Measurements from ENCODE around the gene DCAF8. TPM values are rescaled to one million over a fixed set of nuclear protein-coding genes. Genes with fewer than 3 reads are reported as not detected.

DCAF8 gene
- total and polyA plus RNA-seq, 3 donors from 2014 or later, result 127 to 240 (median 233) TPM

DNA sequence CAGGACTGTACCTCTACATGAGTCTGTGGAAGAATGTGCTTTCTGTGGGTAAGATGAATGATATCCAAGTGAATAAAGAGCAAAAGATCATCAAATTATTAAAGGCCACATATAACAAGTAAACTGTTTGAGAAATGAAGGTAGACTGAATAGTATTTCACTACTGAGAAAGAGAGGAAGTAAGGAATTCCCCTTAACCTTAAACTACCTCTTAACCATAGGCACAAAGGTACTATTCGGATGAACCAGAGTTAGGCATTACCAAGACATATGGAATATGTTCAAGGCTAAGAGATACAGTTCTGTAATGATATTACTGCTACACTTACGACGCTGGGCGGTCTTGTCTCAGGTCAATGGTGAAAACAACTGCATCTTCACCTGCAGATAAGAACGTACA, 25.5 kb downstream of the DCAF8 start:
- Histone ChIP-seq H3K27me3 (no peaks in the 10 kb centered on the region), H3K4me3 (no peak overlapping the region), H3K36me3 (ENCODE audit: low read depth, missing control alignments) (no peaks in the 10 kb centered on the region), H3K27ac (no peak overlapping the region), H3K4me1 (no peaks in the 10 kb centered on the region), H3K9me3 (no peaks in the 10 kb centered on the region)
- DNase-seq, result no peak
- 81 to 89% methylated on average over 5 of the region's 5 CpGs for WGBS, 2 donors
- intact Hi-C loops (cut with DNase I; ENCODE audit: low total_unique reads), result no loop called here
- TF ChIP-seq, protein P1, sequence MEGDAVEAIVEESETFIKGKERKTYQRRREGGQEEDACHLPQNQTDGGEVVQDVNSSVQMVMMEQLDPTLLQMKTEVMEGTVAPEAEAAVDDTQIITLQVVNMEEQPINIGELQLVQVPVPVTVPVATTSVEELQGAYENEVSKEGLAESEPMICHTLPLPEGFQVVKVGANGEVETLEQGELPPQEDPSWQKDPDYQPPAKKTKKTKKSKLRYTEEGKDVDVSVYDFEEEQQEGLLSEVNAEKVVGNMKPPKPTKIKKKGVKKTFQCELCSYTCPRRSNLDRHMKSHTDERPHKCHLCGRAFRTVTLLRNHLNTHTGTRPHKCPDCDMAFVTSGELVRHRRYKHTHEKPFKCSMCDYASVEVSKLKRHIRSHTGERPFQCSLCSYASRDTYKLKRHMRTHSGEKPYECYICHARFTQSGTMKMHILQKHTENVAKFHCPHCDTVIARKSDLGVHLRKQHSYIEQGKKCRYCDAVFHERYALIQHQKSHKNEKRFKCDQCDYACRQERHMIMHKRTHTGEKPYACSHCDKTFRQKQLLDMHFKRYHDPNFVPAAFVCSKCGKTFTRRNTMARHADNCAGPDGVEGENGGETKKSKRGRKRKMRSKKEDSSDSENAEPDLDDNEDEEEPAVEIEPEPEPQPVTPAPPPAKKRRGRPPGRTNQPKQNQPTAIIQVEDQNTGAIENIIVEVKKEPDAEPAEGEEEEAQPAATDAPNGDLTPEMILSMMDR (IDR thresholded peaks at IDR 0.05), result no peak
- TF ChIP-seq POLR2A (IDR thresholded peaks at IDR 0.05), result no peak

DNA sequence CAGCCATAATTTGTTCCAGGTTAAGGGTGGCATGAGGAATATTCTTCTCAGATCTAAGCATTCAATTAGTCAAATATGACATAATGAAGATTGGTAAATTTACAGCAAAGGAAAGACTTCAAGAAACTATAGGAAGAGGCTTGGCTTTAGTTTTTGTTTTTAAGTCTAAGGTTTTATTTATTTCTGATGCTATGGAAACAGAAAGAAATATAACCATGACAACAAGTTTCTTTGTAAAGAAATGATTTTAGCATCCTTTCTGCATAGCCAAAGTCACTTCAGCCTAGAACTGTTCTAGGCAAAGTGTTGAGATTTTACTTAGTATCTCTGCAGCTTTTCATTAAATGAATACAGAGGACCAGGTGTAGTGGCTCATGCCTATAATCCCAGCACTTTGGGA, 29.4 kb downstream of the DCAF8 start:
- H3K9me3 ChIP-seq, result no peaks in the 10 kb centered on the region
- no peaks in the 10 kb centered on the region for H3K4me1 ChIP-seq
- no peaks in the 10 kb centered on the region for H3K27me3 ChIP-seq
- H3K4me3 ChIP-seq, result no peak overlapping the region
- H3K36me3 ChIP-seq (ENCODE audit: low read depth, missing control alignments), result no peaks in the 10 kb centered on the region
- intact Hi-C loops (cut with DNase I; ENCODE audit: low total_unique reads), result no loop called here
- no peak for DNase-seq
- H3K27ac ChIP-seq, result no peak overlapping the region
- no peak for TF ChIP-seq POLR2A (IDR thresholded peaks at IDR 0.05)
- TF ChIP-seq, protein P1 (IDR thresholded peaks at IDR 0.05), result no peak

DNA sequence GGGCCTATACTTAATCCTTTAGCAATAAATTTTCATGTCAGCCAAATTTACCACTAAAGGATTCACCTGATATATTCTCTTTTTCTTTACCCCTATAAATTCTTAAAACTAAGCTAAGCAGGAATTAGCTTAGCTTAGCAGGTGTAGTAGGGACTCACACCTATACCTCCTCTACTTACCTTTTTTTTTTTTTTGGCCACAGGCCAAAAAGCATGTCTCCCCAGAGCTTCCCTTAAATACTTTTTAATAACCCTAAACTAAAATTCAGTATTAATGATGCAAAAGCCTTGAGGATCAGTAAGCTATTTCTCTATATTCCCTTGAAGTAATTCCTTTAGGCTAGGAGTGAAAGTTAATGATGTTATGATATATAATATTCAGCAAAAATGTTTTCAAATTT, 33.9 kb downstream of the DCAF8 start:
- Histone ChIP-seq H3K4me3 (no peak overlapping the region), H3K27ac (no peak overlapping the region), H3K27me3 (no peaks in the 10 kb centered on the region), H3K36me3 (ENCODE audit: low read depth, missing control alignments) (no peaks in the 10 kb centered on the region), H3K4me1 (no peaks in the 10 kb centered on the region), H3K9me3 (no peaks in the 10 kb centered on the region)
- no peak for DNase-seq
- TF ChIP-seq POLR2A (IDR thresholded peaks at IDR 0.05), result no peak
- TF ChIP-seq, protein P1 (IDR thresholded peaks at IDR 0.05), result no peak
- intact Hi-C loops (cut with DNase I; ENCODE audit: low total_unique reads), result no loop called here

- DNase-seq, result no peak
- intact Hi-C loops (cut with DNase I; ENCODE audit: low total_unique reads), result no loop called here
- Histone ChIP-seq H3K4me1 (no peaks in the 10 kb centered on the region), H3K27me3 (no peaks in the 10 kb centered on the region), H3K4me3 (no peak overlapping the region), H3K9me3 (no peaks in the 10 kb centered on the region), H3K36me3 (ENCODE audit: low read depth, missing control alignments) (no peaks in the 10 kb centered on the region), H3K27ac (no peak overlapping the region)
- no peak for TF ChIP-seq POLR2A (IDR thresholded peaks at IDR 0.05)
- TF ChIP-seq, protein P1 (IDR thresholded peaks at IDR 0.05), result no peak
- 88 to 96% methylated on average over 1 of the region's 1 CpG for WGBS, 2 donors
Observed at GRCh38 chr1:160227561-160227960, 34.8 kb downstream of the DCAF8 start.

DNA sequence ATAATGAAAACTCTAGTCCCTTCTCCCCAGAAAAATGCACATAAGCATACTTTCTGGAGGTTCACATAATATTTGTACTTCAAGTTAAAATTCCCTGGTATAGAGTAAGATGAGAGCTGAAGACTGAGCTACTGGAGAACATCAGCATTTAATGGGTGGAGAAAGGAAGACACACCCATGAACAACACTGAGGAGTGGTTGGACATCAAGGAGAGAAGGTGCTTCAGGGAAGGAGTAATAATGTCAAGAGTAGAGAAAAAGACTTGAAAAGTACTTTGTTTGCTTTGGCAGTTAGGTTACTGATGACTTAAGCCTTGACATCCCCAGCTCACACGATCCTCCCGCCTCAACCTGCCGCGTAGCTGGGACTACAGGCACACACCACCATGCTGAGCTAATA, 35.3 kb downstream of the DCAF8 start:
- no peak for TF ChIP-seq POLR2A (IDR thresholded peaks at IDR 0.05)
- TF ChIP-seq, protein P1 (IDR thresholded peaks at IDR 0.05), result no peak
- Histone ChIP-seq H3K4me1 (no peaks in the 10 kb centered on the region), H3K27ac (no peak overlapping the region), H3K36me3 (ENCODE audit: low read depth, missing control alignments) (no peaks in the 10 kb centered on the region), H3K27me3 (no peaks in the 10 kb centered on the region), H3K4me3 (no peak overlapping the region), H3K9me3 (no peaks in the 10 kb centered on the region)
- 86 to 91% methylated on average over 4 of the region's 4 CpGs for WGBS, 2 donors
- intact Hi-C loops (cut with DNase I; ENCODE audit: low total_unique reads), result no loop called here
- DNase-seq, result no peak
